ENCODE results near the gene TNK2. TPM values are rescaled to one million over a fixed set of nuclear protein-coding genes. Genes with fewer than 3 reads are reported as not detected.

TNK2 gene
- total RNA-seq, 1 experiment from 2014 or later, result 18.2 TPM

DNA sequence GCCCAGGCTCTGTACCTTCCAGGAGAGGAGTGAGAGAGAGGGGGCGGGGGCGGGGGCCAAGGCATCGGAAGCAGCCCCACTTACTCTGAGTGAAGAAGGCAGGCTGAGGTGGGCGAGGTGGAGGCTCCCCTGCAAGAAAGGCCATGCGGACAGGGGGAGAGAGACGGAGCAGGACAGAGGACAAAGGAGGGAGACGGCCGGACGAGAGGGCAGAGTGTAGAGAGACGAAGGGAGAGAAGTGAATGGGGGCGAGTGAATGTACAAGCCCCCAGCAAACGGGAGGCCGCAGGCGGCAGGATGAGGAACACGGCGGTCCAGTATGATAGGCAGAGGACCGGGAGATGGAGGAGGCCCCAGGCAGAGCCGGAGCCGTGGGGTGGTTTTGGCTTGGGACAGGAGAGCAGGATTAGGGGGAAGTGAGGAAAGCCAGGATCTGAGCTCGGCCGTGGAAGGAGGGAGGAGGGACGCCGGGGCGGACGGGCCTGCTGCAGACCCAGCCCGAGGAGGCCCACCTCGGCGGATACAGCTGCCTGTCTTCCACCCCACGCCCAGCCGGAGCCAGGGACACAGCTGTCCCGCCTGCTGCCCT is 38.8 kb downstream of the TNK2 start:
- no peak for DNase-seq (ENCODE audit: low spot score)
- no TSS peak for BruUV-seq (replicated peaks)
- intact Hi-C loops (cut with micrococcal nuclease; ENCODE audit: unreplicated experiment), result no loop called here
- Histone ChIP-seq H3K27ac (ENCODE audit: low read depth, low read length, poor library complexity, severe bottlenecking) (no peak overlapping the region), H3K27me3 (replicated peaks; ENCODE audit: insufficient read depth, low read depth, low read length, poor library complexity) (no peaks in the 10 kb centered on the region), H3K4me1 (ENCODE audit: insufficient read depth, low read length, poor library complexity, severe bottlenecking) (no peaks in the 10 kb centered on the region), H3K36me3 (ENCODE audit: insufficient read depth, low read length, poor library complexity, severe bottlenecking) (no peaks in the 10 kb centered on the region), H3K4me3 (ENCODE audit: low read depth, low read length, poor library complexity, severe bottlenecking) (no peak overlapping the region), H3K9me3 (ENCODE audit: low read depth, low read length, poor library complexity, severe bottlenecking) (no peaks in the 10 kb centered on the region)
- TF ChIP-seq, protein P1, sequence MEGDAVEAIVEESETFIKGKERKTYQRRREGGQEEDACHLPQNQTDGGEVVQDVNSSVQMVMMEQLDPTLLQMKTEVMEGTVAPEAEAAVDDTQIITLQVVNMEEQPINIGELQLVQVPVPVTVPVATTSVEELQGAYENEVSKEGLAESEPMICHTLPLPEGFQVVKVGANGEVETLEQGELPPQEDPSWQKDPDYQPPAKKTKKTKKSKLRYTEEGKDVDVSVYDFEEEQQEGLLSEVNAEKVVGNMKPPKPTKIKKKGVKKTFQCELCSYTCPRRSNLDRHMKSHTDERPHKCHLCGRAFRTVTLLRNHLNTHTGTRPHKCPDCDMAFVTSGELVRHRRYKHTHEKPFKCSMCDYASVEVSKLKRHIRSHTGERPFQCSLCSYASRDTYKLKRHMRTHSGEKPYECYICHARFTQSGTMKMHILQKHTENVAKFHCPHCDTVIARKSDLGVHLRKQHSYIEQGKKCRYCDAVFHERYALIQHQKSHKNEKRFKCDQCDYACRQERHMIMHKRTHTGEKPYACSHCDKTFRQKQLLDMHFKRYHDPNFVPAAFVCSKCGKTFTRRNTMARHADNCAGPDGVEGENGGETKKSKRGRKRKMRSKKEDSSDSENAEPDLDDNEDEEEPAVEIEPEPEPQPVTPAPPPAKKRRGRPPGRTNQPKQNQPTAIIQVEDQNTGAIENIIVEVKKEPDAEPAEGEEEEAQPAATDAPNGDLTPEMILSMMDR (conservative IDR thresholded peaks at IDR 0.05; ENCODE audit: low read depth, low read length), result no peak
- no peak for TF ChIP-seq EZH2 (IDR thresholded peaks at IDR 0.05; ENCODE audit: borderline replicate concordance, low read depth, low read length, poor library complexity, severe bottlenecking)
- ChIA-PET CTCF (no interaction called here), POLR2A (ENCODE audit: low non-redundant PET) (no interaction called here)

DNA sequence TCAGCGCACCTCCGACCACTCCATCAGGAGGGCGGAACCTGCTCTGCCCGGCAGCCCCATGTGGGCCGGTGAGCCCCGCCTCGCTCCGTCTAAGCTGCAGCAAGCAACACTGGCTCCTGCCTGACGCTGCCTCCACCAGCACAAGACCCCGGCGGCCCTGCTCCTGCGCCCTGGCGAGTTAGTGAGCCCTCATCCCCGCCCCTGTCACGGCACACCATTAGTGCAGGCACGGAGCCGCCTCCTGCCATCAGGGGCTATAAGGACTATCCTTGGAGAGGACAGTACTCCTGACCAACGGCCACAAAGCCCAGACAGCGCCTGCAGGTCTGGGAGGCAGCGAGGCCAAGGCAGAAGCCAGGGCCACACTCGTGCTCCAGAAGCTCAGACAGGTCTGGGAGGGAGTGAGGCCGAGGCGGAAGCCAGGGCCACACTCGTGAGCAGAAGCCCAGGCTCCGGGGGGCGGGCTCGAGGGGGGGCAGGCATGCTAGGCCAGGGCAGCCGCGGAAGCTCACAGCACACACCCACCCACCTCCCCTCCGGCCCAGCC is 39.4 kb downstream of the TNK2 start:
- CTCF ChIA-PET, result no interaction called here
- no peaks in the 10 kb centered on the region for H3K36me3 ChIP-seq (ENCODE audit: insufficient read depth, low read length, poor library complexity, severe bottlenecking)

DNA sequence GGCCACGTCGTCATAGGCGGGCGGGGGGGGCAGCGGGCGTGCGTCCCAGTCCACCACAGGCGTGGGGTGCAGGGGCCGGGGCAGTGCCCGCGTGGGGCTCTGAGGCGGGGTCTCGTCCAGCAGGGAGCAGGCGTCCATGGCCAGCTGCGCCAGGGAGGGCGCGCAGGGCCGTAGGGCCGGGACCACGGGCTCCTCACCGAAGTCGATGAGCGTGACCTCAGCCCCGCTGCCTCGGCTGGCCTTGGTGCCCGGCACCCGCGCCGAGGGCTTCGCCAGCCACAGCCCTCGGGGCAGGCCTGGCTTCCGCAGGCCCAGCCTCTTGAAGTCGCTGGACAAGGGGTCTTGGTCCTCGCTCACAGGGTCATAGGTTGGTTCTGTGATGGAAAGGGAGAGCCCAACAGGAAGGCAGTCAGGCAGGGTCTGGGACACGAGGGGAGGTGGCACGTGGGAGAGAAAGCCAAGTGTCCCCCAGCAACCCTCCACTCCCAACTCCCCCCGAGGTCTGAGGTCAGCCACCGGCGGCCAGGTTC is 40.0 kb downstream of the TNK2 start:
- intact Hi-C loops (cut with micrococcal nuclease; ENCODE audit: unreplicated experiment), result no loop called here
- Histone ChIP-seq H3K4me1 (ENCODE audit: insufficient read depth, low read length, poor library complexity, severe bottlenecking) (no peaks in the 10 kb centered on the region), H3K27ac (ENCODE audit: low read depth, low read length, poor library complexity, severe bottlenecking) (no peak overlapping the region), H3K36me3 (ENCODE audit: insufficient read depth, low read length, poor library complexity, severe bottlenecking) (no peaks in the 10 kb centered on the region), H3K27me3 (replicated peaks; ENCODE audit: insufficient read depth, low read depth, low read length, poor library complexity) (no peaks in the 10 kb centered on the region), H3K9me3 (ENCODE audit: low read depth, low read length, poor library complexity, severe bottlenecking) (no peaks in the 10 kb centered on the region), H3K4me3 (ENCODE audit: low read depth, low read length, poor library complexity, severe bottlenecking) (no peak overlapping the region)
- POLR2A ChIA-PET (ENCODE audit: low non-redundant PET), result no interaction called here
- CTCF ChIA-PET, result no interaction called here
- TF ChIP-seq EZH2 (IDR thresholded peaks at IDR 0.05; ENCODE audit: borderline replicate concordance, low read depth, low read length, poor library complexity, severe bottlenecking), result no peak
- TF ChIP-seq, protein P1 (conservative IDR thresholded peaks at IDR 0.05; ENCODE audit: low read depth, low read length), result no peak
- BruUV-seq (replicated peaks), result no TSS peak
- no peak for DNase-seq (ENCODE audit: low spot score)

More for the DNA sequence above, 39.4 kb downstream of the TNK2 start:
- Histone ChIP-seq H3K4me3 (ENCODE audit: low read depth, low read length, poor library complexity, severe bottlenecking) (no peak overlapping the region), H3K4me1 (ENCODE audit: insufficient read depth, low read length, poor library complexity, severe bottlenecking) (no peaks in the 10 kb centered on the region), H3K27ac (ENCODE audit: low read depth, low read length, poor library complexity, severe bottlenecking) (no peak overlapping the region), H3K9me3 (ENCODE audit: low read depth, low read length, poor library complexity, severe bottlenecking) (no peaks in the 10 kb centered on the region), H3K27me3 (replicated peaks; ENCODE audit: insufficient read depth, low read depth, low read length, poor library complexity) (no peaks in the 10 kb centered on the region)
- BruUV-seq (replicated peaks), result no TSS peak
- no peak for DNase-seq (ENCODE audit: low spot score)
- TF ChIP-seq, protein P1 (conservative IDR thresholded peaks at IDR 0.05; ENCODE audit: low read depth, low read length), result no peak
- TF ChIP-seq EZH2 (IDR thresholded peaks at IDR 0.05; ENCODE audit: borderline replicate concordance, low read depth, low read length, poor library complexity, severe bottlenecking), result no peak
- POLR2A ChIA-PET (ENCODE audit: low non-redundant PET), result no interaction called here
- intact Hi-C loops (cut with micrococcal nuclease; ENCODE audit: unreplicated experiment), result no loop called here

Measured in A673 (cell line).